HepG2 (cell line): Measurements from ENCODE around the gene UBAC2.

ENCODE experiments used
- ATF7-NPFF ChIP-seq: sonication (generic); formaldehyde crosslinking; IDR thresholded peaks from 2 replicates; pipeline ENCODE4 v1.8.1; 2023; ENCODE audit warnings: mild to moderate bottlenecking, low read depth, missing genetic modification reagents, moderate library complexity
- NR1H2 ChIP-seq: sonication (generic); formaldehyde crosslinking; IDR thresholded peaks from 2 replicates; pipeline ENCODE4 v1.8.1; 2022; ENCODE audit warnings: low read depth, missing genetic modification reagents, borderline replicate concordance
- YY1 ChIP-seq: IDR thresholded peaks from 2 replicates; pipeline ENCODE4 v1.6.1; 2011; ENCODE audit warnings: low read length, low read depth, moderate library complexity, mild to moderate bottlenecking; ENCODE audit not compliant: insufficient read depth, insufficient replicate concordance
- ZBTB8A ChIP-seq: sonication (generic); formaldehyde crosslinking; IDR thresholded peaks from 2 replicates; pipeline ENCODE4 v1.4.0; 2020; ENCODE audit warnings: mild to moderate bottlenecking, low read depth, missing genetic modification reagents, borderline replicate concordance
- ZNF343 ChIP-seq: sonication (generic); formaldehyde crosslinking; IDR thresholded peaks from 2 replicates; pipeline ENCODE4 v1.4.0; 2020; ENCODE audit warnings: mild to moderate bottlenecking, missing genetic modification reagents
- TF ChIP-seq, protein P1 (sequence below): IDR thresholded peaks from 2 replicates; pipeline ENCODE4 v1.6.1; 2012; ENCODE audit warnings: inconsistent platforms

DNA sequence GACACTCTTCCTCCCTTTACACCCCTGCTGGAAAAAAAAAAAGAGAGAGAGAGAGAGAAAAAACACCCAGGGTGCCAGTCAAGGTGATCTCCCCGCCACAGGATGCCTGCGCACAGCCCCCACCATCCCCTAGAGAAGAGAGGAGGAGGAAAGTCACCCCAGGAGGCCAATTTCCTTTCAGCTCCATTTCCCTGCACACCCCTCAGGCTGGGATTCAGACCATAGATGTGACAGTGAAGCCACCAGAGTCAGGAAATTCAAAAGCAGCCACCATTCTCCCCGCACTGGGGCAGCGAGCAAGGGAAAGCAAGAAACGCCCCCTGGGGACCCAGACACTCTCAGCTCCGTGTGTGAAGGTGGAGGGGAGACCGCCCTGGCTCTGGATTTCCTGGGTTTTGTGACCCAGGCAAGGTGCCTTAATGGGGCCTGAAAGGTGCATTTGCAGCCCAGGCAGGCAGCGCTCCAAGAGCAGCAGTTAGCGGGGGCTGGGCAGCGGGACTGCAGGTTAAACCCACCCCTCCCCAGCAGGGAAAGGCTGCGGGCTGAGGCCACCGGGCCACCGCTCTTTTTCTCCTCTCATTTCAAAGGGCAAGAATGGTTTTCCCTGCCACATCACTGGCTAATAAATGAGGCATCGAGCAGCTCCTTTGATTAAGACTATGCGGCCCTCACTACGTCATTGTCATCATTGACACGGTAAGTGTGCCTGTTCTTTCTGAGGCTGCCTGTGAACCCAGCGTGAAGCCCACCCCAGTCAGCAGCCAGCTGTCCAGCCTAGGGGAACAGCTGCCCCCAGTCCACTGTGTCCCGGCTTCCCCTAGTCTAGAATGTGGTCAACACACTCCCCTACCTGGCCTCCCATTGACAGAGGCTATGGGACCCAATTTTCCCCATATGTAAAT lies 216.8 kb downstream of the UBAC2 start:
- TF ChIP-seq, protein P1, sequence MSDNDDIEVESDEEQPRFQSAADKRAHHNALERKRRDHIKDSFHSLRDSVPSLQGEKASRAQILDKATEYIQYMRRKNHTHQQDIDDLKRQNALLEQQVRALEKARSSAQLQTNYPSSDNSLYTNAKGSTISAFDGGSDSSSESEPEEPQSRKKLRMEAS, result no peak
- no peak for TF ChIP-seq NR1H2 (CRISPR knock-in tag)
- no peak for TF ChIP-seq YY1
- no peak for TF ChIP-seq ATF7-NPFF (CRISPR knock-in tag)
- TF ChIP-seq ZBTB8A (CRISPR knock-in tag), result no peak
- TF ChIP-seq ZNF343 (CRISPR knock-in tag), result no peak
